ENCODE results near the gene SMIM10. TPM values are rescaled to one million over a fixed set of nuclear protein-coding genes. Genes with fewer than 3 reads are reported as not detected.
"Not testable (repeated sequence)": the region's sequence is repeated elsewhere in the genome, so short reads cannot be mapped to it uniquely, and the experiment has no call there.

Gene SMIM10
- total RNA-seq, 1 donor from 2014 or later, result 3.2 TPM

DNA sequence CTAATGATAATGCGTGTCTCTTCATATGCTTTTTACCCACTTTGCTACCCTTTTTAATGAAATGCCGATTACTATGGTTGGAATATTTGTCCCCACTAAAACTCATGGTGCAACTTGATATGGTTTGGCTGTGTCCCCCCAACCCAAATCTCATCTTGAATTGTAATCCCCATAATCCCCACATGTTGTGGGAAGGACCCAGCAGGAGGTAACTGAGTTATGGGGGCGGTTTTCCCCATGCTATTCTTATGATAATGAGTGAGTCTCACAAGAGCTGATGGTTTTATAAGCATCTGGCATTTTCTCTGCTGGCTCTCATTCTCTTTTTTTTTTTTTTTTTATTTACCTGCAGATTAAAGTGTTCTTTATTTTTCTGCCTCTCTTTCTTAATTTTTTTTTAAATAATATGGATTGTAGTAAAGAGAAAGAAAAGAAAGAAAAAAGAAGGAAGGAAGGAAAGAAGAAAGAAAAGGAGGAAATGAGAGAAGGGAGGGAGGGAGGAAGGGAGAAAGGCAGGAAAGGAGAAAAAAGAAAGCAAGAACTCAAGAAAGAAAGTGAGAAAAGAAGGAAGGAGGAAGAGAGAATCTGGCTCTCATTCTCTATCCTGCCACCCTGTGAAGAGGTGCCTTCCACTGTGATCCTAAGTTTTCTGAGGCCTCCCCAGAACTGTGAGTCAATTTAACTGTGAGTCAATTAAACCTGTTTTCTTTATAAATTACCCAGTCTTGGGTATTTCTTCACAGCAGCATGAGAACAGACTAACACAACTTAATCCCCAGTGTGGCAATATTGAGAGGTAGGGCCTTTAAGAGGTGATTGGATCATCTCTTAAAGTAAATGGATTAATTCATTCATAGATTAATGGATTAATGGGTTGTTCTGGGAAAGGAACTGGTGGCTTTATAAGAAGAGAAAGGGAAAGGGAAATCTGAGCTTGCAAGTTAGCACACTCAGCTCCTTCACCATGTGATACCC is 50.6 kb downstream of the SMIM10 start:
- not testable (repeated sequence) for H3K9me3 Mint-ChIP-seq (ENCODE audit: unreplicated experiment); DNase-seq (ENCODE audit: extremely low spot score, unreplicated experiment); H3K27me3 Mint-ChIP-seq (ENCODE audit: unreplicated experiment); H3K4me1 Mint-ChIP-seq (ENCODE audit: unreplicated experiment); H3K27ac Mint-ChIP-seq (ENCODE audit: unreplicated experiment); H3K36me3 Mint-ChIP-seq (ENCODE audit: unreplicated experiment); H3K4me3 Mint-ChIP-seq (ENCODE audit: unreplicated experiment)

Other genes starting within 250 kb of the SMIM10 start
- 13.5 and 14.0 TPM in 2 replicates for gene PABIR2, start 193.8 kb upstream of the SMIM10 start, total RNA-seq
- gene MOSPD1, start 75.7 kb upstream of the SMIM10 start, total RNA-seq, result 16.8 and 19.1 TPM in 2 replicates
- gene RTL8B, start 31.6 kb downstream of the SMIM10 start, total RNA-seq, result 27.9 and 33.1 TPM in 2 replicates
- gene RTL8C, start 41.4 kb downstream of the SMIM10 start, total RNA-seq, result 213 and 230 TPM in 2 replicates
- gene RTL8A, start 61.1 kb downstream of the SMIM10 start, total RNA-seq, result 56.4 and 58.6 TPM in 2 replicates
- 1.9 and 2.7 TPM in 2 replicates for gene SMIM10L2B, start 107.7 kb downstream of the SMIM10 start, total RNA-seq
- not detected in 2 replicates for gene ETDB, start 129.5 kb downstream of the SMIM10 start, total RNA-seq
- not detected in 2 replicates for gene CT55, start 180.4 kb downstream of the SMIM10 start, total RNA-seq